HG03060 (cell line): ENCODE measurements around the gene KLK13.

Source experiments
- ATAC-seq: cut with Tn5 transposase; IDR thresholded peaks from one replicate; pipeline ENCODE4 v1.9.1; 2021; ENCODE audit warnings: low read depth, moderate number of reproducible peaks; ENCODE audit not compliant: unreplicated experiment

The KLK13 gene

DNA sequence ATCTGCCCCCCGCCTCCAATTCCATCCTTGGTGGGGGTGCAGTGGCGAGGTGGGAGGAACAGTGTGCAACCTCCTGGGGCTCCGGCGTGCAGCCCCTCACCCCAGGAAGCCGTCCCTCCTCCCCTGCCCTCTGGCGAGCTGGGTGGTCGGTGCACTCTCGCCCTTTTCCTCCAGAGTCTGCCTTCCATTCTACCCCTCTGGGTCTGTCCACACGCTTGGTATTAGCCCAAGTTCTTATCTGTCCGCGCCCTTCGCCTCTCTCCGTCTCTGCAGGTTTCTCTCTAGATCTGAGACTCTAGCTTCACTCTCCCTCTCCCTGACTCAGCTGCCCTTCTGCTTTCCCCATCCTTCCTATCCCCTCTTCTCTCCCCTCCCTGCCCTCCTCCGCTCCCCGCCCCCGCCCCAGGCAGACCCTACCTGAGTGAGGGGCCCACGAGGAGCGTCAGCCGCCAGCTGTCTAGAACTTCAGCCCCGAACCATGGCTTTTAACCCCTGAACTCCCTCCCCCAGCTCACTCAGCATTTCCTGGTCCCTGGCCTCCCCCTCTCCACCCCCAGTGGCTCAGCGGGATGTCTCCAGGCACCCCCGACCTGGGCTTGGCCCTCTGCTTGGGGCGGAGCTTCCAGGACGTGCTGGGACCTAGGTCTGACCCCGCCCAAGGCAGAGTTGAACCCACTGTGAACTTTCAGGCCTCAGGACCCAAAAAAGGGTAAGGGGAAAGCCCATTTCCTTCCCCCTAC is 499 bp upstream of the KLK13 start:
- ATAC-seq: no peak

DNA sequence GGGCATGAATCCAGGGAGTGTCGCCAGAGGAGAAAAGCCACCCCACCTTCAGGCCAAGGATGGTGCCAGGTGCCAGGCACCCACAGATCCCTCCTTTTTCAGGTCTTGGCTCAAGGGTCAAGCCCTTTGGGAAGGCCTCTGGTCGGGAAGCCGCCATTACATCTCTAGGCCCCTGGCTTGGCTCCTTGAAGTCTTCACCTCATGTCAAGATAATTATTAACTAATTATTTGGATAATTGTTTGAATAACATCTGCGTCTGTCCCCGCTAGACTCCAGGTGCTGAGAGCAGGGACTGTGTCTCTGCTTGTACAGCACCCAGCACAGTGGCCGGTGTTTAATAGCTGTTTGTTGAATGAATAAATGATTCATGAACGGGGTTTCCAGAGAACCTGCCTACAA is 1.2 kb downstream of the KLK13 start:
- no peak for ATAC-seq

DNA sequence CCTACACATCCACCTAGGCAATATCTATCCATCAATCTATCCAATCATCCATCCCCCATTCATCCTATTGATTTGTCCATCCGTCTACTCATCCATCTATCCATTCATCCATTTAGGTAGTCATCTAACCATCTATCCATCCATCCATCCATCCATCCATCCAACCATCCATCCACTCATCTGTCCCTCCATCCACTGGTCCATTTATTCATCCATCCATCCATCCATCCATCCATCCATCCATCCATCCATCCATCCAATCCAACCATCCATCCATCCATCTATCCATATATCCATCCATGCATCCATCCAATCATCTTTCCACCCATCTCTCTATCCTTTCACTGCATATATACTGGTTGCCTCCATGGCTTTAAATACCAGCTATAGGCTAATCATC is 3.9 kb downstream of the KLK13 start:
- no peak for ATAC-seq

DNA sequence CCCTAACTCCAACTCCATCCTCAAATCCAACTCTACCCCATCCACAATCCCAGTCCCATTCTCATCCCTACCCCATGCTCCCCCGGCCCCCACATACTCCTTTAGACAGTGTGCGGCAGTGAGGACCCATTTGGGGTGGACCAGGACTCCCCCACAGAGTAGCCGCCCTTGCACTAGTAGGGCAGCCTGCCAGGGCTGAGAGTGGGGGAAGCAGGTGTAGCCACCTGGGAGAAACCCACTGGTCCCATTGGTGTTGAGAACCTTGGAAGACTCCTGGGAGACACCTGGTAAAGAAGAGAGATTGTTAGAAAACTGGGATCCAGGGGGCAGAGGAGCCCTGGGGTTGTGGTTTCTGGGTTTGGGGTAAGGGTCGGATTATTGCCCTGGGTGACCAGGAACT is 4.6 kb downstream of the KLK13 start:
- ATAC-seq: no peak

DNA sequence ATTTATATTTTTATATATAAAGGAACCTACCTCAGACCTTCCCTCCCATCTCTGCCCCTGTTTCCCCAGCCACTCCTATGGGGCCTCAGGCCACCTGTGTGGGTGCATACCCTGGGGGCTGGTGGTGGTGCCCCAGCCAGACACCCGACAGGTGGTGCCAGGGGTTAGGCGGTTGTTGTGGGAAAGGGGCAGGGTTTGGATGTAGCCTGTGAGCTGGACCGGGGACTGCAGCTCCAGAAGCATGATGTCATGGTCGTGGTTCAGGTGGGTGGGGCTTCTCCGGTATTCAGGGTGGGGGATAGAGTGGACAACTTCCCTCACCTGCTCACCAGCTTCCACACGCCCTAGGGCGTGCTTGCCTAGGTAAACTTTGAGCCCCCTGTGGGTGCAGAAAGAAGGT is 5.2 kb downstream of the KLK13 start:
- no peak for ATAC-seq

DNA sequence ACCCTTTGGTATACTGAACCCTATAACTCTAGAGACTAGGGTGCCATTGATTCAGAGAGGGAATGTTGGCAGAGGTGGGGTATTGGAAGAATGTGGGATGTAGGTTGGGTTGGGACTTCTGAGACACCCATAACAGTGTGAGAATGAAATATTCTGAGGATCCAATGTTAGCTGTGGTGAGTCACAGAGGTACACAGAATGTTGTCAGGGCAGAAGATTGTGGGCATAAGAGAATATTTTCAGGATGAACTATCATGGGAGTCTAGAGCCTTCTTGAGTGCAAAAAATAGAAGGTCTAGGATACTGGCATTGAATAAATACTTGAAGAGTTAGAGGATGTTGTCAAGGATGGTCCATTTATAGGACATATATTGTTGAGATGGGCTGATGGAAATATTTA is 9.0 kb downstream of the KLK13 start:
- no peak for ATAC-seq

DNA sequence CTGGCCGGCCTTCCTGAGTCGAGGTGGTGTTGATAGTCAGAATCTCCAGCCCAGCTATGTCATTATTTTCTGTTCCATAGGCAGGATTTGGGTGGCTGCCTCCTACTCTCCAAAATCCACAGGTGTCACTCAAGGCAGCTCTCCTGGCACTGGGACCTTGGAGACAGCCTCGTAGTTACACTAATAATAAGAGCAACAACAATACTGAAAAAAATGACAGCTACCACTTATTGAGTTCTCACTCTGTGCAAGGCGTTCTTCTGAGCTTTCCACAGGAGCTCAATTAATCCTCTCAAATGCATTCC is 17.9 kb downstream of the KLK13 start:
- ATAC-seq: no peak

DNA sequence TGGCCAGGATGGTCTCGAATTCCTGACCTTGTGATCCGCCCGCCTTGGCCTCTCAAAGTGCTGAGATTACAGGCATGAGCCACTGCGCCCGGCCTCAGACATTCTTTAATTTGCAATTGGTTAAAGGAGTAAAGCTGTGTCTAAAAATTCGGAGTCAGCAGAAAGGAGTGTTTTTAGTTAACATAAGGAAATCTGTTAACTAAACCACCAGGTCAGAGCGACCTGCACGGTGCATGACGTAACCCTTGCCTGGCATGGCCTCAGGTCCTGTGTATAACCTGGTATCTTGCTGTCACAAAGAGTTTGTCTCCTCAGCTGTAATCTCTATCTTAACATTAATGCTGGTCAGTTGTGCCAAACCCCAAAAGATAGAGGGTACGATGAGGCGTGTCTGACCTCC is 20.6 kb downstream of the KLK13 start:
- ATAC-seq: no peak

DNA sequence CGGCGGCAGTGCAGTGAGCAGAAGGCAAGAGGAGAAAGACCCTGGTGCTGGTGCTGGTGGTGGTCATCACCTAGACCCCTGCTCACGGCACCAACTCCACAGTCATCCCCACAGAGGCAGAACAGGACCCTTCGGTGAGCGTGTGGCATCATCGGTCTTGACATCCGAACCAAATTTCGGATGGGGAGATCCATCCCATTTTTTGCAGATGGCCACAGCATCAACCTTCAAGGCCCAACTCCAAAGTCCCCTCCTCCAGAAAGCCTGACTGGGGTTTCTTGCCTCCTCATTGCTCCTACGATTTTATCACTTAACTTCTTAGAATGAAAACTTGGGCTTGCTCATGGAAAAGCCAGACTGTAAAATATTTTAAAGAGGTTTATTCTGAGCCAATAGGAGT is 21.4 kb downstream of the KLK13 start:
- ATAC-seq: no peak

DNA sequence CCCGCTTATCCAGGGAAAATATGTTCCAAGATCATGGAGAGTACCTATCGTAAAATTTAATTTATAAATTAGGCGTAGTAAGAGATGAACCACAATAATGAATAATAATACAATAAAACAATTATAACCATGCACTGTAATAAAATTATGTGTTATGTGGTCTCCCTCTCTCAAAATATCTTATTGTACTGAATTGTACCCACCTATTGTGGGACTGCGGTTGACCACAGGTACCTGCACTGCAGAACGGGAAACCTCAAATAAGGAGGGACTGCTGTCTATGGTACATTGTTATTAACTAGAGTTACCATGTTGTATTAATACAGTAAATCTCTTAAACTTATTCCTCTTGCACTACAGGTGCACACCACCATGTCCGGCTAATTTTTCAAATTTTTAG is 24.7 kb downstream of the KLK13 start:
- ATAC-seq: no peak

DNA sequence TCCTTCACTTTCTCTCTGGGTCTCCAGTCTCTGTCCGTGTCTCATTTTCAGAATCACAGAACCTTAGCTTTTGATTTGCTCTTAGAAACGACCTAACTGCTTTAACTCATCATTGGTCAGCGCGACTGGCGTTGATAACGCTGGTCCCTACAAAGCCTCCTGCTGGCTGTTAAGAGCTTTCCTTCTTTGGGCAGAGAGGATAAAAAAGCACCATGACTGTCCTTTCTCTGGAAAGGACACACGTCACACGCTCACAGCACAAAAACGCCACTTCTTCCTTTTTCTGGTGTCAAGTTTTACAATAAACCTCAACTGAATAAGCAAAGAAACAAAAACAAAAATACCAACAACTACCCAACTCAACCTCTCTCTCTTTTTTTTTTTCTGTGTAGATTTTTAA is 28.4 kb downstream of the KLK13 start:
- no peak for ATAC-seq

DNA sequence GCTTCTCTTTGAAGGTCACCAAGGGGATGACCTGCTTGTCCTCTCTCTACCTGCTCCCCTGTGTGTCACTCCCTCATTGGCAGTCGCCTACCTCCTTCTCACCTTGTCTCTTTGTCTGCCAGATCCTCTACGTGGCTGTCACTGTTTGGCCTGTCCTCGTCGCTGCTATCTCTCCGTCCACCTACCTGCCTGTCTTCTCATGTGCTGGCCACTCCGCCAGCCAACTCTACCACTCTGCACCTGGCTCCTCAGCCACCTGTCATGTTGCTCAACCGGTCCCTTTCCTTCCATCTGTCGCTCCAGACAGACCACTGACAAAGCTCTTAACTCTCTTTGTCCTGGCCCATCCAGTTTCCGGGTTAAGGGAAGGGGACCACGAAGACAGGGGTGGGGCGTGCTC is 30.2 kb downstream of the KLK13 start, which contains the start of gene KLK12:
KLK12 (minus strand) TSS at position 299 of the 400 bp plus-strand sequence. CDS start 381 bp downstream, outside the sequence.
- no peak for ATAC-seq

DNA sequence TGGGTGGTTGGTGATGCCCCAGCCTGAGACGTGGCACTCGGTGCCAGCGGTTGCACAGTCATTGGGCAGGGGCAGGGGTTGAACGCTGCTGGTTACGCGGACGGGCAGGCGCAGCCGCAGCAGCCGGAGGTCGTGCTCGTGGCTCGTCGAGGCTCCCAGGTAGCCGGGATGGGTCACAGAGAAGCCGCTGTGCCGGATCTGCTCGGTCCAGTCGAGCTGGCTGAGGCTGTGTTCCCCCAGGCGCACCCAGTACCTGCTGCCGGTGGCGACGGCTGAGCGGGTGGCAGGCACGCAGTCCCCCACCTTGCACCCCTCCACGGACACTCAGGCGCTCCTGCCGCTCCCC is 33.0 kb downstream of the KLK13 start:
- ATAC-seq: no peak

DNA sequence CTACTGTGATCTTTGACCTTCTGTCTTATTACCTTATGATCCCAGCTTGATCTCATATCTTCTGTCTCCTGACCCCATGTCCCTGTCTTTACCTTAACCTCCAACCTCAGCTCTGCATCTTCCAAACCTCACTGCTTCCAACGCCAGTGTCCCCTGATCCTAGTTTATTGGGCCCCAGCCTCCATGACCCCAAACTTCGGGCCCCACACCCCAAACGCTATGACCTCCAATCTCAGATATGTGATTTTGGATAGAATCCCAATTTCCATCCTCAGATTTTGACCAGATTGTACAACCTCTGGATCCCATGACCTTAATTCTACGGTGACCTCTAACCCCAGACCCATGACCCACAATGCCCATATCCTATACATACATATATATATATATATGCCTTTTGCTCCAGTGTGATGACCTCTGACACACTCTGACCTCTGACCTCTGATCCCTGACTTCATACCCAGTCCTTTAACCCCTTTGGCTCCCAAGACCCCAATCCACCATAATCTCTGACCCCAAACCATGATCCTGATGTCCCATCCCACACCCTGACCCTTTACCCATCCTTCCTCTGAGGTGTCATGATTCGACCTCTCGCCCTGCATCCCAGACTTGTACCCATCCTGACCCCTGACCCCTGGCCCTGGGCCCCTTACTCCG is 33.5 kb downstream of the KLK13 start:
- ATAC-seq: no peak

DNA sequence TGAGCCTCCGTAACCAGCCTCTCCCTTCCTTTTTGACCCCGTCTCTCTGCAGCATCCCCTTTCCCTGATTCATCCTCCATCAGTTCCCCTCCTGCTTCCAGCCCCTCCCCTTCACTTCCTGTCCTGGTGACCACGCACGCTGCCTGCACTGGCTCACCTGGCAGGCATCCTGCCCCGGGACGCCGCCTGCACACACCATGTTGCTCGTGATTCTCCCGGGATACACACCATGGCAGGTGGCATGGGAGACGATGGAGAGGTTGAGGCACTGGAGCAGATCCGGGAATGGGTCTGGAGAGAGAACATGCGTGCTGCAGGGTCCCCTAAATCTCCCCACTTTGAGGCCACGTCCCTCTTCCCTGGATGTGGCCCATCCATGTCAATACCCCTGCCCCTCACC is 34.3 kb downstream of the KLK13 start:
- ATAC-seq: no peak

DNA sequence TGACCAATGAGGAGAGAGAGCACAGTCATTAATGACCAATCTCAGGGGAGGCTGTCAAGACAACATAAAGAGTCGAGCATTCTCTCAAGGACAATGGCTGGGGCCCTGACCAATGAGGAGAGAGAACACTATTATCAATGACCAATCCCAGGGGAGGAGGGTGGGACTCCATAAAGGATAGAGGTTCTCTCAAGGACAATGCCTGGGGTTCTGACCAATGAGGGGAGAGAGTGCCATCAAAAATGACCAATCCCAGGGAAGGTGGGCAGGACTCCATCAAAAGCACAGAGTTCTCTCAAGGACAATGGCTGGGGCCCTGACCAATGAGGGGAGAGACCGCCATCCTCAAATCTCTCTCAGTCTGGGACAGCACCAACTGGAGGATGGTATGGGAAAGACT is 35.2 kb downstream of the KLK13 start:
- no peak for ATAC-seq

DNA sequence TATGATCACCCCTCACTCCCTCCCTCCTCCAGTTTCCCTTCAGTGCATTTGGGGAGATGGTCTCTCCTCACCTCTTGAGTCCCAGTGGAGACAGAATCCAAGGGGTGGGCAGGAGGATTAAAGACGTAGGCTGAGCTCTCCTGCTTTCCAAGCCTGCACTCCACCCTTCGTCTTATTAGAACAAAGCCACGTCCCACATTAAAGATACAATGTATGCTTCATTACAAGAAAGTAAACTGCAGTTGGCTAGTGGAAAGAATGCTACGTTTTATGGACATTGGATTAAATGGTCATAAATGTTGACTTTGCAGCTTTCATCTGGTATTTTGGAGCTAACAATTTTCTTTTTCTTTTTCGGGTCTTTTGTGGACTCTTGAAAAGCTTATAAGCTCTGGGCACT is 37.0 kb downstream of the KLK13 start:
- no peak for ATAC-seq

DNA sequence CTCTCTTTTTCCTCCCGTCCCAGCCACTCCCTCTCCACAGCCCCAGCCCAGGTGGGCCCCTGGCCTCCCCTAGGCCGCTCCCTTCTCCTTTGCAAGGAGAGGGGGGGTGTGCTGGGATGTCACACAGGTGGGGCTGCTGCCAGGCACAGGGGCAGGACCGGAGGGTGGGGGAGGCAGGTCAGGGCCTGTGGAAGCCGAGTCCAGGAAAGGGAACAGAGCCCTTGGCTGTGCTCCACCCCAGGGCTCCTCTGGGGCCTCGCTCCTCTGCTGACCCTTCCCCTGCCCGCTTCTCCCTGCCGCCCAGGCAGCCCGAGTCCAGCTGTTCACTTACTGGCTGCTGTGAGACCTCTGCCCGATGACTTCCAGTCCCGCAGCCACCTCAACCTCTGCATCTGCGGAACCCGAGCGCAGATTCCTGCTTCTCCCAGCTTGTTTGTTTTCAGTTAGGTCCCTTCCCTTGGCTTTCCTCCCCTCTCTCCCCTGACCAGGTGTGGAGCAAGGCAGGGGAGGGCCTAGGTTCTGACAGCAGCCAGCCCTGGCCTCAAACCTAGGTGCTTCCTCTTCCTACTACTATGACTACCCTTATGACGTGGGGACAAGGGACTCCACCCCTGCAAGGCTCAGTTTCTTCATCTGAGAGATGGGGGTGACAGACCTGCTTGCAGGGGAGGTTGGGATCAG is 37.6 kb downstream of the KLK13 start:
- no peak for ATAC-seq

DNA sequence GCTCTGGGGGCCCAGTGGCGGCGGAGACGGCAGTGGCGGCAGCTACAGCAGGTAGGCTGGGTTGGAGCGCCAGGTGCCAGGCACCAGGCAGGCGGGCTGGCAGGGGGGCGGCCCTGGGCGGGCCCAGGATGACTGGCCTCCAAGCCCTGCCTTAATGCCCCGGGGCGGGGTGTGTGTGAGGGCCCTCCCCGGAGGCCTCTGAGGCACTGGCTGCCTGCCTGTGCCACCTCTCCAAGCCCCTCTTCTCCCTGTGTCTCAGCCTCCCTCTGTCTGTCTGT is 38.4 kb downstream of the KLK13 start, which contains the start of gene KLK11:
KLK11 (minus strand) TSS at position 63 of the 278 bp plus-strand sequence. CDS start 985 bp downstream, outside the sequence.
- ATAC-seq: no peak

DNA sequence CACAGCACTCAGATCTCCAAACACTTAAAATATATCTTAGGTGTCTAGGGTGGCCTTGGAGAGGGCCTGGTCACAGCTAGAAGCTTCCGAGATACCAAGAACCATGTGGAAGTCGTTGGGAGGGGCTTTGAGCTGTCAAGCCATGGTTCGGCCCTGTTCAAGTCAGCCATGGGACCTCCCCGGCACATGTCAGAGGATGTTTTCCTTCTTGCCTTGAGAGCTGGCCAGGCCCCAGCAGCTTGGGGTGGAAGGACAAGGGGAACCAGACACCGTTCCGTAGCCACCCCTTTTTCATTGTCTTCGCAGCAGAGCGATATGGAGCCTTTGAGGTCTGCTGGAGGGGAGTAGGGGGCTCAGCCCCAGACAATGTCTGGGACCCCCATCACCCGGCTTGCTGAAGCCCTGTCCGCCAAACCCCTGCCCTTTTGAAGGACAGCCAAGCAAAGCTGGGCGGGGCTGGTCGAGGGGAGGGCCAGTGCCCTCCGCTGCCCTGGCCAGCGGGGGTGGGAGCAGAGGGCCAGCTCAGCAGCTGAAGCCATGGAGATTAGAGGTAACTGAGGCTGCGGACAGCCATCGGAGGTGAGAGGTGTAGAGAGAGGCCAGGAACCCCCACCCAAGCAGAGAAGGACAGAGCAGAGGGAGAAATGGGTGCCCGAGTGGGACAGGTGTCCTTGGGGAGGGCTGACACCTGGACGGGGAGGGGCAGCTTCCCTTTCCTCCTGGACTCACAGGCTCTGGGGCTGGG is 38.9 kb downstream of the KLK13 start:
- ATAC-seq: no peak

DNA sequence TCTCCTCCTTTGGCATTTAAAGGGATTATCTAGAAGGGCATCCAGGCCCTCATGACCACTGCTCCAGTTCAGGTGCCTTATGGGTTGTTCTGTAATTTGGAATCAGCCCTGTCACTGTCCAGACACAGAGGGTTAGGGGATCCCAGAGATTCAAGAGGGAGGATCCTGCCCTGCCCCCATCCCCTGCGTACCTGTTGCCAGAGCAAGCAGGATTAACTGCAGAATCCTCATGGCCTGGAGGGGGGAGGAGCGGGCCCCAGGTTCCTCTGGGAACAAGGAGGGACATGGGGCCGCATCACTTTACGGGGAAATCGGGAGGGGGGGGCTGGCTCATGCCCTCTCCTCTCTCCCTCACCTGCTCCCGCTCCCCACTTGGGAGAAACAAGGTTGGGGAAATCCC is 39.5 kb downstream of the KLK13 start:
- ATAC-seq: no peak
